NCI-H1105 treated with DMSO at 0.1 percent for 48 hours (cell line): Measurements from ENCODE around the gene LSS.
A peak's percentile ranks its signal among the peaks of the same experiment; 100 is the strongest.
"Not testable (repeated sequence)": the region's sequence is repeated elsewhere in the genome, so short reads cannot be mapped to it uniquely, and the experiment has no call there.

Source experiments
- DNase-seq: peaks from one replicate; lab custom pipeline; 2025; lab: John Stamatoyannopoulos, UW

Gene LSS

DNA sequence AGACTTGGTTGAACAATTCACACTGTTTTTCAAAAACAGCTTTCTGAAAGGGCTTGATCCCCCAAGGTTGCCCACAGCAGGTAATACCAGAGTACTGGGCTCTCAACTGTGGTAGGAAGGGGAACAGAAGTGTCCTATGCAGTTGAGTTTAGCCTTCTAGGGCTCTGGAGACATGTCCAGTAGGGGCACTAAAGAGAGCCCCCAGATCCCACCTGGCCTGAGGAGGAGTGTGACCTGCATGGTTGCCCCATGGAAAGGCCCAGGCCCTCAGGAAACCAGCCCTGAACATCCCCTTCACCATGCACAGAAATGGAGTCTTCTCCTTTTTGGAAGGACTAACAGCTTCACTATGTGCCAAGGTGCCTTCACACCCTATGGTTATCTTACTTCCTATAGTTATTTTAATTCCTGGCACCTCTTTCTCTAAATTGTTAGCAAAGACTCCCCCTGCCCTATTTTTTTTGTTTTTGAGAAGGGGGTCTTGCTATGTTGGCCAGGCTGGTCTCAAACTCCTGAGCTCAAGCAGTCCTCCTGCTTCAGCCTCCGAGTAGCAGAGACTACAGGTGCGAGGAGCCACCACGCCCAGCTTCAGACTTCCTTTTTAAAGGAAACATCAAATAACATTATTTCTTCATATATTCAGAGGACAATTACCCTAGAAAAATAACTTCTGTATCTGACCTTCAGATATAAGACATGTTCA is 16.8 kb upstream of the LSS start:
- DNase-seq: no peak

DNA sequence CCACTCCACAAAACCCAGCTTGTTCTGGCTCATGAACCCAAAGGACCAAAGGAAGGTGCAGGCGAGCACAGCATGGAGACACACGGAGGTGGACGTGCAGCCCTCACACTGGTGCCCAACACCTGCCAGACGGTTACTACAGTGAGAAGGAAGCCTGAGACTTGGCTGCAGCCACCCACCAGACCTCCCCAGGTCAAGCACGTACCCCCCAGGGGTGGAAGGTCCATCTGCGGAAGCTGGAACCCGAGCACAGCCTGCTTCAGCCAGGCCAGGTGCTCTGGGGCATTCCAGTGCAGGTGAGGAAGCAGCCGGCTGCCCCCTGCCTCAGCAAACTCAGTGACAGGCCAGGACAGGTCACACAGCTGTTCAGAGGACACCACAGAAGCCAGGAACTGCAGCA is 16.0 kb upstream of the LSS start:
- no peak for DNase-seq

DNA sequence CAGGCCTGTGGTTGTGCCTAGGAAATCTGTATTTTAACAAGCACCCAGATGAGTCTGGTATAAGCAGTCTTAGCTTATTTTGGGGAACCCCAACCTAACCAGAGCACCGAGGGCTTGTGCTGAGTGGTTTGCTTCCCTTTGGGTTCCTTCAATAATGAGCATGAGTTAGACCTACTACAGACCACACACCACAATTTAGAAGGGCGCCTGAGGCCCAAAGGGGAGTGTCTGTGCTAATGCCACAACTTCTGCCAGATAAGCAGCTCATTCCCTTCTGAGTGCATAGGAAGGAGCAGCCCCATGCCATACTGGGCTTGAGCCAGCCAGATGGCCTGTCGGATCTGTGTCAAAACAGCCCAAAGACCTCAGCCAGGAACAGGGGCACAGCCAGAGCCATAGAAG is 15.4 kb upstream of the LSS start:
- no peak for DNase-seq

DNA sequence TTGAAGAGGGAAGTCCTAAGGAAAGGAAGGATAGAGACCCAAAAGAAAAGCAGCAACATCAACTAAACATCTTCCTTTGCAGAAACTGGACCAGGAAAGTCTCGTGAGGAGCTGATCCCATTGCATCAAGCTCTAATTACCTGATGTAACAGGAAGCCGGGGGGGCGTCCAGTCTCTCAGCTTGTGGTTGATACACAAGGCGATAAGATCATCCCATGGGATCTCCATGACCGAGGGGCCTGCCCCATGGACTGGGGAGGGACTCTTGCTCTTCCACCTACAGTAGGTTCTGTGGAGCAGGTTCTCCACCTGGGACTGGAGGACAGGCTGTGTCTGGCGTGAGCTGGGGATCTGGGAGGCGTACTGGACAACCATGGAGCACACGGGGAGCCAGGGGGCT is 14.8 kb upstream of the LSS start:
- DNase-seq: no peak

DNA sequence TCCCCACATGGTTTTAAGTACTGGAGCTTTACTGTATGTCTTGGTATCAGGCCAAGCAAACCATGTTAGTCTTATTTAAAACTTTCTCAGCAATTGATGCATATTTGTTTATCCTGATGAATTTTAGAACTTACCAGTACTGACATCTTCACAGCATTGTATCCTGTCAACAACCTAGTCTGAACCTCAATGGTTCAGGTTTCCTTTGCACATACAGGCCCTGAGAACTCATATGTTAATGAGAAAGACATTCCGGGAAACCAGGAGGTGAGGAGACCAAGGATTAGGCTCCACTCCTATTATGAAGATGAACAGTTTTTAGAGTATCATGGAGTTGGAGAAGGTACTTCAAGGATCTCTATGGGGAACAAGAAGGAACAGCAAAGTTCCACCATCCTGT is 13.0 kb upstream of the LSS start:
- DNase-seq: not testable (repeated sequence)

DNA sequence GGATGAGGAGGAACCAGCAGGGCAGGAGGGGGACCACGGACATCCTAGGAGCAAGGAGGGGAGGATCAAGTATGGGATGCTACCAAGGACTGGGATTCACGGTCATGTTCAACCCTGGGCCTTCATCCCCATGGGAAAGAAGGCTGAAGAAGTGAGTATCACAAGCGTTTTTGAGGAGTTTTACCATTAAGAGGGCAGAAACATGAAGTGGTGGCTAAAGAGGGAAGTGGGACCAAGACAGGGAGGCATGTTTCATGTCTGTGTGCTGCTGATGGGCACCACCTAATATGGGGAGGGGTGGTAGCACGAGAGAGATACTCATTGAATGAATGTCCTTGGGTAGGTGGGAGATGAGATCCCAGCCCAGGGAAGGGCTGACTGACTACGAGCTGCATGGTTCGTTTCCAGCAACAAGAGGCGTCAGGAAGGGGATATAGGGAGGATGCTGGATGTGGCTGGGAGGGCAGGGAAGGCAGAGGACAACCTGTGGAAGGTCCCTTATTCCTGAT is 11.3 kb upstream of the LSS start:
- DNase-seq: no peak

DNA sequence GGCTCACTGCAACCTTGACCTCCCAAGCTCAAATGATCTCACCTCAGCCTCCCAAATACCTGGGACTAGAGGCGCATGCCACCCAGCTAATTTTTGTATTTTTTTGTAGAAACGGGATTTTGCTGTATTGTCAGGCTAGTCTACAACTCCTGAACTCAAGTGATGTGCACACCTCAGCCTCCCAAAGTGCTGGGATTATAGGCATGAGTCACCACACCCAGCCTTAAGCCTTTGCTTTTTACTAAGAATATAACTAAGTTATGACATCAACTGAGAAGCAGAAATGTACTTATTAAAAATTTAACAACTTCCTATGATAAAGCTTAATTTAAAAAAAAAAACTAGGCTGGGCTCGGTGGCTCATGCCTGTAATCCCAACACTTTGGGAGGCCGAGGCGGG is 8.9 kb upstream of the LSS start:
- DNase-seq: no peak

DNA sequence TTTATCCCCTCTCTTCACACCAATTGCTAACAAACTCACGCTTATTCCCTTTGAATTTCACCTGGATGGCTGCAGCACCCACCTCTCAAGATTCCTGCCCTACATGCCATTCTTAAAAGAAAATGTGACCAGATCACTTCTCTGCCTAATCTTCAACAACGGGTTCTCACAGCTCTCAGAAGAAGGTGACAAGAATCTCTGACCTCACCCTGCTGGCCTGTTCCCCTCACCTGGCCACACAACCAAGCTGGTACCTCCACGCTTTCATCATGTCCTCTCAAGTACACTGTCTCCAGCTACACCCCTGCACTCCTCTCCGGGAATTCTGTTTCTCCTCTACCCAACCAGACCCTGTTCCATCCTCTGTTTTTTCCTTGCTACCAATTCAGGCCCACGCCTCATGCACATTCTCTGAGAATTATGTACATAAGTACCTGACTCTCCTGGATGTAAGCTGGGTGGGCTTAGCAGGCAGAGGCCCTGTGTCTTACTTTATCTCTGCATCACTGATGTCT is 5.9 kb upstream of the LSS start:
- no peak for DNase-seq

DNA sequence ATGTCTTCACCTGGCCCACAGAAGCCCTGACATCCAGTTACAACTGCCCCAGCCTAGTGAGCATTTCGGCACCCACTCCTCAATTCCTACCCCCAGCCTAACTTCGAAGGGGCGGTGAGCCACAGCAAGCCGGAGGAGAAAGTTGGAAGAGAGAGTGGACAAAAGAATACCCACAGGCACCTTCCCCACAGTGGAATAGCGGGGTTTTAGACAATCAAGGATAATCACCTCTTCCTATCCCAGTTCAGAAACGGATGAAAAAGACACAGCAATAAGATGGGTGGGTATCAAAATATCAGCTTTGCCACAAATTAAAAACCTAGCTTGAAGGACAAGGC is 1.3 kb upstream of the LSS start:
- DNase-seq: no peak

DNA sequence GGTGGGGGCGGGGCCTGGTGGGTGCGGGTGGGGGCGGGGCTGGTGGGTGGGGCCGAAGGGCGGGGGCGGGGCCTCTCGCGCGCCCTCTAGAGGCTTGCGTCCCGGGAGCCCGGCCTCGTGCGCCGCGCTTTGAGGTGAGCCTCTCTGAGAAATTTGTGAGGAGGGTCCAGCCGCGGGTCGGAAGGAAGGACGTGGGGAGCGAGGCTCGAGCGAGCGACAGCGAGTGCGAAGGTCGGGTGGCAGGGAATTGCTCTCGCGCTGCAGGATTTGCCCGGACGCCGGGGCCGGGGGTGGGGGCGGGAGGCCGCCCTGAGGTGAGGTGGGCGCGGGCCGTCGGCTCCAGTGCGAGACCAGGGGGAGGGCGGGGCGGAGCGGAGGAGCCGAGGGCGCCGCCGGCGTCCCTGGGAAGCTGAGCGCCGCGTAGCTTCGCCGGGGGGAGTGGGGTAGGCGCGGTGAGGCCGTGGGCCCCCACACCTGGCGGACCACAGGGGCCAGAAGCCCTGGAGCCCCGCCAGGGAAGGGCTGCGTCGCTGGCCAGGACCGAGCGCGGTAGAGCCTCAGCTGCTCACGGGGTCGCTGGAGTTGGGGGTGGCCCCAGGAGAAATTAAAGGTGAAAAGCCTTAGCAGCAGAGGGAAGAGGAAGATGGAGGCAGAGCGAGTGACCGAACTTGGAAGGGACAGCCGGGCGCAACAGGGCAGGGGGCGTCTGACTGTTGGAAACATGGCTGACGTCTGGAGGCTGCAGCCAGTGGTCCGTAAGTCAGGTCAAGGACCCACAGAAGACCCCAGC is 754 bp upstream of the LSS start:
- peak; percentile 67 for DNase-seq

DNA sequence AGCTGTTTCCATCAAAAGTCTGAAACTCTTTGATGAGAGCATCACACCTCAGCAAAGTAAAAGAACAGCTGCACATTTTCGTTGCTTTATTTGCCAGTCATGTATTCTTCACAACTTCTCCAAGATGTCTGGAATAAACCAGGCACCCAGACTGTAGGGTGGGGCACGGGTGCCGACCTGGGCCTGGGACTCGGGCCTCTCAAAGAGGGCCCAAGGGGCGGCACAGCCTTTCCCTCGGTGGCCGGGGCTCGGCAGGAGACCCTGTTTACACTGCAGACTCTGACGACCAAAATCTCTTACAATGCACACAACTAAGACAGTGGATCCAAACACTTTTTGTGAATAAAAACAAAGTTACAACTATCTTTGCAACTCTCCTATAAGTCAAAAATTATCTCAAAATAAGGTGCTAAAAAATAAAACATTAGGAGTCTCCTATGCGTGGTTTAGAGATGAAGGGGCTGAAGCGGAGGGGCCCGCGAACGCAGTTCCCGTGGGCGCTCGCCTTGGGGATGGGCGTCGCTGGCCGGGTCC is 696 bp downstream of the LSS start:
- DNase-seq: no peak

DNA sequence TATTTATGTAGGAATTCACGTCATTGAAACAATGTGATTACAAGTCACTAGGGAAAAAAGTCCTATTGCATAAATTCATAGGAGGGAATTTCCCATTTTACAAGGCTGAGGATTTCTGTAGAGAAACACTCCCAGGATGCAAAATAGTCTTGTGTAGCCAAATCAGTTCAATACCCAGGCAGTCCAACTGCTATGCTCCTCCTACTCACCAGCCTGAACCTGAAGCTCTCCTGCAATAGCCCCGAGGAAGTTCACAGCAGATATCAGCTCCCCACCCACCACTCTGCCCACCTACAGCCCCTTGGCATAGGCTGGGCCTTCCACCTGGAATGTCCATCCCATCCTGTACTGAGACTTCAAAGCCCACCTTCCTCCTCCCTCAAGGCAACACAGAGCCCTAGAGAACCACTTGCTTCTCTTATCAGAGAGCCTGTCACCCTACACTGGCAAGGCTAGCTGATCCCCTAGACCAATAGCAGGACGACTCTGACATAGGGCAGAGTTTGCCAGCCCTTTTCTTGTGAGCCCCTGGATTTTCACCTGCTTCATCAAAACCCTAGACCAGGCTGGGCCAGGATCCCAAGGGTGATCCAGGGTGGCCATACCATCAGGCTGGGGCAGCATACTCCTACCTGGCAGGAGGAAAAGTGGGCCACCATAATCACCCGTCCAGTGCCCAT is 1.5 kb downstream of the LSS start:
- DNase-seq: no peak

DNA sequence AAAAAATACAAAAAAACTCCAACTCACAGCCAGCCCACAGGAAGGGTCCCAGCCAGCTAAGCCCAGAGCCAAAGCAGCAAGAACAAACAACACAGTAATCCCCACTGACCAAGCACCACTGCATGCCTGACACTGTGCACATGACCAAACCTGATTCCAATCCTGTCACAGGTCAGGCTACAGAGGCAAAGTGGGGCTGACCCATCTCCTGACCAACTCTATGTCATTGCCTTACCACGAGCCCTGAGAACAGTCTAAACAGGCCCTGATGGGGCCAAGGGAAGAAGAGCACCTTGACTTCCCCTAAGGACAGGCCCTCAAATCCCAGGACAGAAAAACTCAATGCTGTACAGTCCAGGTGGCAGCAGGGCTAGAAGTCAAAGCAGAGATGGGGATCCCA is 2.4 kb downstream of the LSS start:
- no peak for DNase-seq

DNA sequence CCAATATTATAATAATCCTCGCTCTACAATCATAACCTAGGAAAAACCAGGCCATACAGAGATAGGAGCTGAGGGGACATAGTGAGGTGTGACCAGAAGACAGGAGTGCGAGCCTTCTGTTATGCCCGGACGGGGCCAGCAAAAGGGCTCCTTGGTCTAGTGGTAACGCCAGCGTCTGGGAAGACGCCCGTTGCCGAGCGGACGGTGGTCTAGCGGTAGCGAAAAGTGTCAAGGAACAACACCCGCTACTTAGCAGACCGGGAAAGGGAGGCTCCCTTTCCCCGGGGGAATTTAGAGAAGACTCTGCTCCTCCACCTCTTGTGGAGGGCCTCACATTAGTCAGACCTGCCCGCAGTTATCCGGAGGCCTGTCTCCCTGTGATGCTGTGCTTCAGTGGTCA is 4.9 kb downstream of the LSS start:
- DNase-seq: not testable (repeated sequence)

DNA sequence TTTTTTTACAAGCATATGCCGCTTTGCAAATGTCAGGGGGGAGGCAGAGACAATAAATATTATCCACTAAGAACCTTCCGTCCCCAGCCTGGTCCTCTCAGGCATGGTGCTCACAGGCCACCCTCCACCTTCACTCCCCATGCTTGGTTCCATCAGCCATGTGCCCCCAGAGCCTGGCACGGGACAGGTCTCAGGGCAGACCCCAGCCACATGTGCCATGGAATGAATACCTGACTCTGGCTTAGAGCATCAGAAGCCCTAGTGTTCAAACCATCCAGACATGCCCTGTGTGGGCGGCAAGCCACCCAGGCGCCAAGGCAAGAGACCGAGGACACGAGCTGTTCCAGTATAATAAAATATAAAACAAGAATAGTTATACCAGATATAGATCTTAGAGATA is 5.4 kb downstream of the LSS start:
- no peak for DNase-seq

DNA sequence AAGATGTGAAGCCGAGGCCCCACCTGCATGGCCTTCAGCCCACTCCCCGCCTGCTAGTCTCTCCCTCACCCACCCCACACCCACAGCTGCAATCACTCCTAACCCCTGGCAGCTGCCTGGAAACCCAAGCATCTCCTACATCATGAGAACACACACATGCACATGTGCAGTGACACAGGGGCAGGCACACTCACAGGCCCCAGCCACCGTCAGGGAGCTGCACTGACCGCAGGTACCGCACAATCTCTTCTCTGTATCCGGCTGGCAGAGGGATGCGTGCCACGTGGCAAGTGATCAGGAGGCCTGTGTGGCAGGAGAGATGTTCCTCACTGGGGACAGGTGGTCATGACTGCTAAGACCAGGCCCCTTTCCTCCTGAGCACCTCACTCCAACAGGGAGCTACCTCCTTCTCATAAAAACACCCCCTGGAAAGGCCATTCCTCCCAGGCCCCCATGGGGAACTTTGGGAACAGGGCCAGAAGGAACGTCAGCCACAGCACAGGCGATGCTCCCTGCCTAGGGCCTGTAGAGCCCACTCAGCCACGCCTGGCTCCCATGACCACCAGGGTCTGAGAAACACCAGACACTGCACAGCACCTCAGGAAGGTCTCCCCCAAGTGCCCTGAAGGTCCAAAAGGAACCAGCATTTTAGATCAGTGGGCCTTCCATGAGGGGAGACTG is 6.0 kb downstream of the LSS start:
- no peak for DNase-seq

DNA sequence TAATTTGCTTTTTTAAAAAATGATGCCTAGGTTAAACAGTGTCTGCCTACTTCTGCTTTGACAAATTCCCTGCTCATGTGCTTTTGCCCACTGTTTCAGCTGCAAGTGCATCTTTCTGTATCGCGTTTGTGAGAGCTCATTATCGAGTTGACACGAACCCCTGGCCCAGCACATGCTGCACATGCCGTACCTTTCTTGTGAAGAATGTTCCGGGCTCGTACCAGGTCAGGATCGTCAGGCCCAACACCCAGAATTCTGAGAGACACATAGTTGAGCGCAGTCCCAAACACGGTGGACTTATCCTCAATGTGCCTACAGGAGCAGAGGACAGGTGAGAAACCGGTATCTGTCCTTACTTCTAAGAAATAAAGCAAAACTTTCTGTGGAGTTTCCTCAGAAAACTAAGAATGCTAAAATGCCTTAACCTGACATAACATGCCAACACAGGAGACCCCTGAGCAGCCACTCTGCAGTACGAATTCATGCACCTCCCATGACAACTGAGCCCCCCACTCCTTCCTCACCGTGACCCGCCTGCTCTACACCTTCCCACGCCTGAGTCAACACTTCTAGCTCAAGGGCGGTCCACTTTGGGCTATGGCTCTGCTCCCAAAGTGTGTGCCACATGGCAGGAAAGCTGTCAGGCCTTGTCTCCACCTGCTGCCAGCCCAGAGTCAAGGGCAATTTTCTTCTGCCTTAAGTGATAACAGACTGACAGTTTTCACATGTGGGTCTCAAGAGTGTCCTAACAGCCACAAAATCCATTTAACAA is 6.7 kb downstream of the LSS start:
- DNase-seq: no peak

DNA sequence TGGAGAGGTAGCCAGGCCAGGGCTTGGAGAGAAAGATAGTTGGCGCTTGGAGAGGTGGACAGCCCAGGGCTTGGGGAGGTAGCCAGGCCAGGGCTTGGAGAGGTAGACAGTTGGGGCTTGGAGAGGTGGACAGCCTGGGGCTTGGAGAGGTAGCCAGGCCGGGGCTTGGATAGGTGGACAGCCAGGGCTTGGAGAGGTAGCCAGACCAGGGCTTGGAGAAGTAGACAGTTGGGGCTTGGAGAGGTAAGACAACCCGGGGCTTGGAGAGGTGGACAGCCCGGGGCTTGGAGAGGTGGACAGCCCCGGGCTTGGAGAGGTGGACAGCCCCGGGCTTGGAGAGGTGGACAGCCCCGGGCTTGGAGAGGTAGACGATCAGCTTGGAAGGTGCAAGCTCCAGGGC is 7.7 kb downstream of the LSS start:
- no peak for DNase-seq

DNA sequence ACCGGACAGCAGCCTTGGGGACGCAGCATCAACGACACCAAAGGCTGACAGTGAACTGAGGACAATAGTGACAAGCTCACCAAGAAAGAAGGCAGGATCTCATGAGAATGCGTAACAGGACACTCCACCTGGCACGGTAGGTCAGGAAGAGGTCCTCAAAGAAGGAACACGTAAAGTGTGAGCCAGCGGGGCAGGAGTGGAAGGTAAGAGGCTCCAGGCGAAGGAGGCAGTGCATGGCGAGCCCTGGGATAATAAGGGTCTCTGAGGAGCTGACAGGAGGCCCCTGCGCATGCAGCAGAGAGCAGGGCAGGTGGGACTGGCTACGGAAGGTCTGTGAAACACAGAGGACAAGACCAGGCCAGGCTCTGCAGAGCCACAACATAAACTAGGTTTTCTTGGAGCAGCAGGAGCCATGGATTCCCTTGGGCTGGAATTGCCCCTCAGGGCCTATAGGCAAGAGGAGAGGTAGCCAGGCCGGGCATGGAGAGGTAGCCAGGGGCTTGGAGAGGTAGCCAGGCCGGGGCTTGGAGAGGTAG is 8.2 kb downstream of the LSS start:
- DNase-seq: no peak

DNA sequence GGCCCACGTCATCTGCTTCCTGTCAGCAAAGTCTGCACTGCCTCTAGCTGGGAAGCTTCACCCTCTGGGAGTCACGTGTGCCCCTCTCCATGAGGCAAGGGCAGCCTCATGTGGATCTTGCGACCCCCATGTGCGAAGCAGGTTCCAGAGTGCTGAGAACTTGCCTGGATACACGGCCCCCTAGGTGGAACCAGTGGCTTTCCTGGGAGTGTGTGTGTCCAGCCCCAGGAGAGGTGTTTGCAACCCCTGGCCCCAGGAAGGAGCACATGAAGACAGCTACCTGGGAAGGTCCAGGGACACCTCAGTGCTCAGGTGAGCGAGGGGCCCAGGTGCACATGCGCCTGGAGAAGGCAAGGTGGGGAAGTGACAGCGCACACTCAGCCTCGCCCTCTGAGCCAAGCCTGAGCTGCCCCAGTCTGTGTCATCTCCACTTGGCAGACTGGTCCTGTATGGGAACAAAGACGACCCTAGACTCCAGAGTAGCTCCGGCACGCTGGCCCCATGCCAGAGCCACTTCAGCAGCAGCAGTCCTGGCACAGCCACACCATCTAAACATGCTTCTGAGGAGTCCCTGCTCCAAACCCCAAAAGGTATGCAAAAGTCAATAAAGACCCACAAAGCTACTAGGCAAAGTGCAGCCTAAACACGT is 8.9 kb downstream of the LSS start:
- peak; percentile 77 for DNase-seq
